Adrenal gland (tissue), 5 donors: ENCODE measurements around the gene CPXM2.

ENCODE experiments used
- CTCF ChIP-seq, 6 experiments: fragments of 450-650 bp in 4 of 6; fragments of 200-600 bp in 2 of 6; sonication (generic) in 1 of 6; IDR thresholded peaks; 1 replicate in 5 of 6; 2 replicates in 1 of 6; pipeline versions ENCODE4 v1.5.1 to v1.8.0; 2016 to 2021; ENCODE audit warnings: antibody characterized with exemption in 6 of 6, mild to moderate bottlenecking in 2 of 6, moderate library complexity in 1 of 6
- POLR2A ChIP-seq, 2 donors: fragments of 450-650 bp; IDR thresholded peaks; one replicate each; pipeline ENCODE4 v1.6.1; 2017; ENCODE audit warnings: antibody characterized with exemption in 2 of 2, mild to moderate bottlenecking in 2 of 2, moderate library complexity in 1 of 2
- donor health status: DM: no; HTN: no; CAD: no.

- TF ChIP-seq CTCF (IDR thresholded peaks at IDR 0.05), result no peak
- TF ChIP-seq POLR2A (IDR thresholded peaks at IDR 0.05), result no peak
These were observed at the start of gene CPXM2 for GRCh38 chr10:123891144-123892071.
